MCF 10A (cell line): ENCODE measurements around the gene MAPK11. TPM values are rescaled to one million over a fixed set of nuclear protein-coding genes. Genes with fewer than 3 reads are reported as not detected.
A peak's percentile ranks its signal among the peaks of the same experiment; 100 is the strongest.

ENCODE experiments used
- BruUV-seq: library from RNA; stranded (reverse); fragments of 400-500 nt; replicated peaks from 2 replicates; lab custom pipeline; 2021; lab: Mats Ljungman, UMichigan
- CTCF ChIA-PET: fragments of 300-600 bp; sonication (Branson Sonifier 250); formaldehyde crosslinking; extraction: SDS; loops from one replicate; lab custom pipeline; 2021; ENCODE audit warnings: antibody characterized with exemption, inconsistent platforms; lab: Yijun Ruan, JAX
- POLR2A ChIA-PET: fragments of 300-600, 350-650 bp; sonication (Branson Sonifier 250); formaldehyde crosslinking; extraction: SDS; loops from one replicate; lab custom pipeline; 2020; ENCODE audit warnings: antibody characterized with exemption, inconsistent platforms; lab: Yijun Ruan, JAX
- DNase-seq: peaks from one replicate; pipeline ENCODE4 v3.0.0-alpha.2; 2018; ENCODE audit not compliant: unreplicated experiment
- H3K27ac Mint-ChIP-seq: one replicate; pipeline ENCODE4 v1.8.0; 2022; ENCODE audit warnings: mild to moderate bottlenecking, low read depth, mixed read lengths; ENCODE audit not compliant: unreplicated experiment
- H3K27me3 Mint-ChIP-seq: one replicate; pipeline ENCODE4 v1.8.0; 2022; ENCODE audit warnings: mixed read lengths; ENCODE audit not compliant: insufficient read depth, unreplicated experiment
- H3K36me3 Mint-ChIP-seq: one replicate; pipeline ENCODE4 v1.8.0; 2022; ENCODE audit warnings: mild to moderate bottlenecking, moderate library complexity, mixed read lengths; ENCODE audit not compliant: insufficient read depth, unreplicated experiment
- H3K4me1 Mint-ChIP-seq: one replicate; pipeline ENCODE4 v1.8.0; 2022; ENCODE audit warnings: mixed read lengths; ENCODE audit not compliant: insufficient read depth, unreplicated experiment
- H3K4me3 Mint-ChIP-seq: one replicate; pipeline ENCODE4 v1.8.0; 2022; ENCODE audit warnings: mild to moderate bottlenecking, moderate library complexity, mixed read lengths; ENCODE audit not compliant: unreplicated experiment
- H3K9me3 Mint-ChIP-seq: one replicate; pipeline ENCODE4 v1.8.0; 2022; ENCODE audit warnings: mixed read lengths; ENCODE audit not compliant: unreplicated experiment
- CTCF ChIP-seq: fragments of 200-600 bp; IDR thresholded peaks from one replicate; pipeline ENCODE4 v1.8.0; 2022; ENCODE audit warnings: antibody characterized with exemption, mild to moderate bottlenecking; ENCODE audit not compliant: unreplicated experiment
- intact Hi-C: fragments of 100-400 bp; cut with micrococcal nuclease; formaldehyde crosslinking; loops from 2 replicates; pipeline ENCODE4 v1.14.1; 2022
- total RNA-seq: library from RNA; stranded (reverse); gene quantifications from 2 replicates; pipeline ENCODE4 v1.2.3, GENCODE V29; 2022

The MAPK11 gene
- total RNA-seq, 1 experiment from 2014 or later, result 10.4 TPM

GRCh38 chr22:50242406-50242949 lies 27.7 kb downstream of the MAPK11 start:
- Mint-ChIP-seq H3K36me3 (peaks cover 28% of the 10 kb centered on the region), H3K27ac (peak overlapping the region; percentile 67), H3K9me3 (no peaks in the 10 kb centered on the region), H3K4me3 (peak overlapping the region; percentile 96), H3K27me3 (no peaks in the 10 kb centered on the region), H3K4me1 (peaks cover 16% of the 10 kb centered on the region)
- no TSS peak for BruUV-seq
- intact Hi-C loops, result no loop called here
- TF ChIP-seq CTCF, result no peak
- no peak for DNase-seq
- ChIA-PET CTCF (interaction anchor here (0.7 to 4.7 kb wide), 8 partner anchors 10 to 255 kb away, joined by 3 to 34 read pairs (median 6); partner anchors contain the start of gene HDAC10), POLR2A (interaction anchor here (0.9 to 1.6 kb wide), 9 partner anchors 8 to 283 kb away, joined by 3 to 7 read pairs (median 5); partner anchors contain the start of genes HDAC10, LMF2, NCAPH2 and SCO2)

GRCh38 chr22:50238755-50239154 lies 31.4 kb downstream of the MAPK11 start:
- CTCF ChIA-PET, result interaction anchor here (0.6 to 4.7 kb wide), 3 partner anchors 13 to 218 kb away, joined by 3 to 34 read pairs (median 10); partner anchors contain the start of gene HDAC10
- POLR2A ChIA-PET, result interaction anchor here (0.6 kb wide), 1 partner anchor 321 kb away, joined by 3 read pairs; the partner anchor contains the start of gene ALG12
- Mint-ChIP-seq H3K4me3 (no peak overlapping the region), H3K4me1 (peaks cover 10% of the 10 kb centered on the region), H3K9me3 (no peaks in the 10 kb centered on the region), H3K27ac (no peak overlapping the region), H3K27me3 (no peaks in the 10 kb centered on the region), H3K36me3 (peaks cover 23% of the 10 kb centered on the region)
- no peak for TF ChIP-seq CTCF
- intact Hi-C loops, result no loop called here
- BruUV-seq, result no TSS peak
- no peak for DNase-seq

- intact Hi-C loops, result loop anchor here (1.0 kb wide), 1 partner anchor 88 kb away; no protein-coding TSS in a partner anchor
- Mint-ChIP-seq H3K4me1 (peaks cover 9% of the 10 kb centered on the region), H3K36me3 (peaks cover 32% of the 10 kb centered on the region), H3K27me3 (no peaks in the 10 kb centered on the region), H3K4me3 (no peak overlapping the region), H3K27ac (no peak overlapping the region), H3K9me3 (no peaks in the 10 kb centered on the region)
- DNase-seq, result no peak
- BruUV-seq, result no TSS peak
- CTCF ChIA-PET, result interaction anchor here (0.6 to 2.0 kb wide), 10 partner anchors 18 to 130 kb away, joined by 3 to 7 read pairs (median 4); no protein-coding TSS in a partner anchor
- POLR2A ChIA-PET, result interaction anchor here (0.9 kb wide), 1 partner anchor 117 kb away, joined by 3 read pairs; no protein-coding TSS in a partner anchor
- TF ChIP-seq CTCF, result peak; percentile 40
These were observed 33.3 kb downstream of the MAPK11 start for GRCh38 chr22:50236731-50237409.

- H3K36me3 Mint-ChIP-seq, result peaks cover 46% of the 10 kb centered on the region
- CTCF ChIA-PET, result interaction anchor here (0.9 to 1.5 kb wide), 3 partner anchors 23 to 86 kb away, joined by 3 to 5 read pairs (median 3); no protein-coding TSS in a partner anchor
- no peak overlapping the region for H3K27ac Mint-ChIP-seq
- TF ChIP-seq CTCF, result no peak
- no peaks in the 10 kb centered on the region for H3K9me3 Mint-ChIP-seq
- H3K4me1 Mint-ChIP-seq, result no peaks in the 10 kb centered on the region
- no peaks in the 10 kb centered on the region for H3K27me3 Mint-ChIP-seq
- no peak overlapping the region for H3K4me3 Mint-ChIP-seq
- no peak for DNase-seq
- BruUV-seq, result no TSS peak
- POLR2A ChIA-PET, result no interaction called here
- intact Hi-C loops, result no loop called here
These were observed 37.0 kb downstream of the MAPK11 start for GRCh38 chr22:50233223-50233622.
